Dermis microvascular lymphatic vessel endothelial cell (primary cell): ENCODE measurements around the gene COL4A2. TPM values are rescaled to one million over a fixed set of nuclear protein-coding genes. Genes with fewer than 3 reads are reported as not detected.

Experiments used
- DNase-seq, 2 donors: peaks; one replicate each; pipeline versions ENCODE4 v3.0.0 to v3.0.0-alpha.2; 2010; ENCODE audit warnings: low read depth in 2 of 2
- total RNA-seq: library from RNA; depleted of rRNA; stranded (reverse); fragments of >200 nt; gene quantifications from 2 replicates; pipeline ENCODE4 v1.2.1, GENCODE V29; 2014

COL4A2 gene
- total RNA-seq, 1 donor from 2014 or later, result 626 TPM

- DNase-seq, result peak in 1 of 2 donors; percentile 17
Measured at GRCh38 chr13:110509478-110509926, 202.4 kb downstream of the COL4A2 start.

DNA sequence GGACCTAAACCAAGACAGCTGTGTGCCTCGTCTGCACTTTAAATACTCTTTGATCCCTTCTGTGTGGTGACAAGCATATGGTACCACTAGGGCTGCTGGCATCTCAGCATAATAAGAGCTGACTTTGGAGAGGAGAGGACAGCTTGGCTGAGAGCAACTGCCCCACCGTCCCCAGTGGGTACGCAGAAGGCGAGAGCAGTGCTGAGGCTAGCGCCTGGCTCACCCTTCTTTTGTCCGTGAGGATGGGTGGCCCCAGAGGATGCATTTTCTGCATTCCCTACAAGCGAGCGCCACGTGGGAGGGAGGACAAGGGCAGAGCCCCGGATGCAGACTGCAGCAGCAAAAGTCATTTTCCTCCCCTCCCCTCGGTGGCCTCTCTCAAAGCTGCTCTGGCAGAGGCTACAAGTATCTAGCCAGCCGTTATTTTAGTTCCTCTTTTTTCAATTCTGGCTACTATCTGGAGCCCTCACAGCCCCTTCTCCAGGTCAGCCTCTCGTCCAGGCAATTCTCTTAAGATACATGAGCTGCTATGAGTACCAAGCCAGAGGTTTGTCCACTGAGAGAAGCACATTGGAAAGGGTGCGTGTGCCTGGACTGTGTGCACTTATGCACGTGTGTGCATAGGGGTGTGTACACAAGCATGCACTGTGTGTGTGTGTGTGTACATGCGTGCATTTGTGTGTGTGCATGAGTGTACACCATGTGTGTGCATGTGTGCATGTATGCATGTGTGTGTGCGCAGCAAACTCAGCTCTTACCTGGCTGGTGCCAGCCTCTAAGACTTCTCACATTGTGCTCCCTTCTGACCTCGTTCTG is 203.1 kb downstream of the COL4A2 start:
- DNase-seq, result no peak

DNA sequence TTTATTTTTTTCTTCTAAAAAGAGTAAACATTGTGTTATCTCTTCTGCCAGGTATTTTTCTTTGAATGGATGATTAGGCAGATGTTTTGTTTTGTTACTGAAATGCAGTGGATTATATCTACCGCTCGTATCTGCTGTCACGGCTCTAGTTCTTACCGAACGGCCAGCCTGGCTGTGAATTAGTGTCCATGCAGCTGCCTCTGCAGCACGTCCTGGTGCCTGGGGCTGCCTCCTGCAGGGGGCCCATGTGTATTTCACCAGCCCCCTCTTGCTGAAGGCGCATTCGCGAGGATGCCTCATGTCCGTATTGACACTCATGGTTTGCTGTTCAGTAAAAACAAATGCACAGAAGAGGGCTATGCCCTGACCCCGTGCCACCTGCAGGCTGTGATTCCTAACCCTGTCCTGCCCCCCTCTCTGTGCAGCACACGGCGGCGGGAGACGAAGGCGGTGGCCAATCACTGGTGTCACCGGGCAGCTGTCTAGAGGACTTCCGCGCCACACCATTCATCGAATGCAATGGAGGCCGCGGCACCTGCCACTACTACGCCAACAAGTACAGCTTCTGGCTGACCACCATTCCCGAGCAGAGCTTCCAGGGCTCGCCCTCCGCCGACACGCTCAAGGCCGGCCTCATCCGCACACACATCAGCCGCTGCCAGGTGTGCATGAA is 204.6 kb downstream of the COL4A2 start:
- no peak for DNase-seq

DNA sequence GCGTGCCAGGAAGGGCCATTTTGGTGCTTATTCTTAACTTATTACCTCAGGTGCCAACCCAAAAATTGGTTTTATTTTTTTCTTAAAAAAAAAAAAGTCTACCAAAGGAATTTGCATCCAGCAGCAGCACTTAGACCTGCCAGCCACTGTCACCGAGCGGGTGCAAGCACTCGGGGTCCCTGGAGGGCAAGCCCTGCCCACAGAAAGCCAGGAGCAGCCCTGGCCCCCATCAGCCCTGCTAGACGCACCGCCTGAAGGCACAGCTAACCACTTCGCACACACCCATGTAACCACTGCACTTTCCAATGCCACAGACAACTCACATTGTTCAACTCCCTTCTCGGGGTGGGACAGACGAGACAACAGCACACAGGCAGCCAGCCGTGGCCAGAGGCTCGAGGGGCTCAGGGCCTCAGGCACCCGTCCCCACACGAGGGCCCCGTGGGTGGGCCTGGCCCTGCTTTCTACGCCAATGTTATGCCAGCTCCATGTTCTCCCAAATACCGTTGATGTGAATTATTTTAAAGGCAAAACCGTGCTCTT is 205.2 kb downstream of the COL4A2 start:
- DNase-seq, result no peak

DNA sequence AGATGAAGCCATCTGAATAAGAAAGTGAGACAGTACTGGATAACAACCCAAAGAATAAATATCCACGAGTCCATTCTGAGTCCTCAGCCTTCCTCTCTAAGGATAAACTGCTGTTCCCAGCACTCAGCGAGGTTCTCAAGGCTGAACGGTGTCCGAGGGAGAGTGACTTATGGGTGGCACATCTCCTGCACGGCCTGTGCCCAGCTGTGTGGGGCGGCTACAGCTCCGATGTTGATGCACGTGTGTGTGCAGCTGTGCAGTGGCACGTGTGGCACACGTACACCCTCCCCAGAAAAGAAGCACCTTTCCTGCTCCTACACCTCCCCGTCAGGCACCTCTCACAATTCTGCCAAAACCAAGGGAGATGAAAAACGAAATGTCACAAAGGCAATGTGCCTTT is 209.4 kb downstream of the COL4A2 start:
- DNase-seq, result no peak

GRCh38 chr13:110517505-110518225 is 210.6 kb downstream of the COL4A2 start:
- DNase-seq, result no peak

DNA sequence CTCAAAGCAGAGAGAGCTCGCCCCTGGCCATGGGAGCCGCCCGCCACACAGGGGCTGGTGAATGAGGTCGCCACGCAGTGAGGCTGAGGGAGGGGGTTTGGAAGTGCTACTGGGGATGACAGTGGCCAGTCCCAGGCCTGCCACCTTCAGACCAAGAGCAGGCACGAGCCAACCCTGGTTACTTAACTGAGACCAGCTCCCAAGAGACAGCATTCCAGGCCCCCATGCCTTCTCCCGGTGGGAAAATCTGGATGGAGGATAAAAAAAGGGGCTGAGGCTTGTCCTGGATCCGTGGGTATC is 211.1 kb downstream of the COL4A2 start:
- no peak for DNase-seq

DNA sequence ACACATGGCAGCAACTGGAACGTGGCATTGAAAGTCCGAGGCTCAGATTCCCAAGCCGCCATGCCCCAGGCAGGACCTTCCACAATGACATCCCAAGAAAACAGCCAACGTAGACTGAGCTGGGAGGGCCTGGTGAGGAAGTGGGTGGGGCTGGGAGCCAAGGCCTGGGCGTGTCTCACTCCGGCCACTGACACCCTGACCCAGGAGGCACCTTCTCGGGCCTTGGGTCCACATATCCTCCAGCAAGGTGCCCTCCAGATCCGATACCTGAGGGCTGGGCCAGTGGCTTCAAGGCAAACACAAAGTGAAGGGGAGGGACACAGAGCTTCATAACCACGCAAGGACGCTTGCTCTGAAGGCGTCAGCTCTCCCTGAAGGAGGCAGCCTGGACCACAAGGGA is 211.5 kb downstream of the COL4A2 start:
- DNase-seq, result no peak

GRCh38 chr13:110519046-110519445 is 212.0 kb downstream of the COL4A2 start:
- no peak for DNase-seq

DNA sequence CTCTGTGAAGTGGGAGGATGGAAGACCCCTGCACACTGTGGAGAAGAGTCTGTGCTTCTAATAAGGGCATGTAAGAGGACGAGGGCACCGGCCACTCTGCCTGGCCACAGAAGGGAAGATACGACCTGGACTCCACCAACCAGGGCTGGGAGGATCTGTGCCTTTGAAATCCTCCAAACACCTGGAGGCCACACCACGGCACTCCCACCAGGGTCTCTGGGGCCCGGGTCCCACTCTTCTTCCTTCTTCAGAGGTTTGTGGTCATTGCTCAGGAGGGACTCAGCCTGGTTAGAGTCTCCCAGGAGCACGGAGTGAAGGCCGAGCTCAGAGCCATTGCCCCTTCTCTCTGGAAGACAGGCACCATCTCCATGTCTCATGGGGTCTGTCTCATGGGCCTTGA is 212.4 kb downstream of the COL4A2 start:
- DNase-seq, result no peak

DNA sequence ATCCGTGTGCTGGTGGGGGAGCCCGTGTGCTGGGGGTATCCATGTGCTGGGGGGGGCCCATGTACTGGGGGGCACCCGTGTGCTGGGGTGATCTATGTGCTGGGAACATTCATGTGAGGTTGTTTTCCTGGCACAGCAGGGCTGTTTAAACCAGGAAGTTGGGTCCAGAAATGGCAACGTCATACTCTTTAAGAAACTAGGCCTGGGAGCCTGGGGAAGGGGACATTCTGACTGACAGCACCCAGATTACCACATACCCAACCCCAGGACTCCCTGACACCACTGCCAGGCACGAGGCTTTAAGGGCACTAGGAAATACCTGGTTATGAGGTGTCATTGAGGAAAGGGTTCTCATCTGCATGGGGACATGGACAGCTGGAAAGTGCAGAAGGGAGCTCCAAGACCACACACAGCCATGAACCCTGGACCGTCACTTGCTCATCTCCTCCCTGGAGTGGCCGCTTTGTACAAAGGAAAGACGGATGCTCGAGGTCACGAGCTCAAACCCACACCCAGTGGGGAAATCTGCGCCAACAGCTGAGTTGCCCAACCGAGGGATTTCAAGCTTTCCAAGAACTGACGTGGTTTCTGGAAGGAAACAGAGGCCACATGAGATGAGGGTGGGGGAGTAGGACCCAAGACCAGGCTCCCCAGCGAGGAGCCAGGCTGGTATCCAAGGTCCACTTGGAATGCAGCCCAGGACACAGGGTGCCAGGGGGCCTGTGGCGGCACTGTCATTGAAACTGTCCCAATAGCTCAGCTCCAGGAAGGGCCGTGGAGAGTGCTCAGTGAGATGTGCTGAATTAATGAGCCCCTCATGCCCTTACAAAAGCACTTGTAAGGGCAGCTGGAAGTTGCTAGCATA is 213.6 kb downstream of the COL4A2 start:
- no peak for DNase-seq

DNA sequence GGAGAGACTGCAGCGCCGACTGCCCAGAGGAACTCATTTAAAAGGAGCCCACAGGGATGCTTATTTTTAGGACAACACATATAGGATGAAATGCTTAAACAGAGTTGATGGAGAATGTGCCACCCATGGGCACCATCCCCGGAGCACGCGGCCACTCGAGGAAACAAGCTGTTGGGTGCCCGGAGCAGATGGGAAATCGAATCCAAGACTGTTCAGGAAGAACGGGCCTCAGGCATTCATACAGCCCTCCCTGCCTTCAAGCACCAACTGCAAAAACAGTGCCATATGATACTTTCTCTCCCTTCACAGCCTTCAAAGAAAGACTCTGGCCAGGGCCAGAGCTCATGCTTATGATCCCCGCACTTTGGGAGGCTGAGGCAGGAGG is 214.2 kb downstream of the COL4A2 start:
- no peak for DNase-seq

DNA sequence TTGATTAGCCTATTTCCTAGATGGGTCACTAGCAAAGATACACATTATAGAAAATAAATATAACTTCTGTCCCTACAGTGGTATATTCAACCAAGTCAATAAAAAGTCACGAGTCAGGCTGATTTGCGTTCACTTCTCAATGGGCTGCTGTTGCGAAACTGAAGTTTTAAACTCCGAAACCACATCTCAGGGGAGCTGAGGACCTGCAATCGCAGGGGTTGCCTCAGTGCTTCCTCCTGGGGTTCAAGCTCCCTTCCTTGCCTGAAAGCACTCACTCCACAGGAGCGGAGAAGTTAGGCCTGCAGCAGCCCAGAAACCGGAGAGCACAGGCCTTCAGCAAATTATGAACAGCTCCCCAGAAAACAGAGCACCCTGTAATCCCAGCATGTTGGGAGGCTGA is 214.9 kb downstream of the COL4A2 start:
- no peak for DNase-seq

DNA sequence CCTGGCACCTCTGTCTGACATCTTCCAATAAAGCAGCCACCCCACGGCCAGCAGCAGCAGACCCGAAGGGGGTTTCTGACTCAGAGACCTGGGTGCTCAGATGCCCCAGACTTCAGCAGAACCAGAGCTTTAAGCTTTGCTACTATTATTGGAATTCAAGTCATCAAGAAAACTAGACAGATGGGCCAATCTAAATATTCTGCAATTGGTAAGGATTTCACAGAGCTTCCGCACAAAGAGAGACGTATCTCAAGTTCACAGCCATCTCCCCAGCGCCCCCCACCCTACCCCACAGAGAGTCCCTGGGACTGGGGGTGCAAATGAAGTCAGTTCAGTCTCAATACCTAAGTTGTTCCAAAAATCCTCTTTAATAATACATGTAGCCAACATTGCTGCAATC is 215.6 kb downstream of the COL4A2 start:
- no peak for DNase-seq

- no peak for DNase-seq
Measured at GRCh38 chr13:110523180-110523579, 216.1 kb downstream of the COL4A2 start.

DNA sequence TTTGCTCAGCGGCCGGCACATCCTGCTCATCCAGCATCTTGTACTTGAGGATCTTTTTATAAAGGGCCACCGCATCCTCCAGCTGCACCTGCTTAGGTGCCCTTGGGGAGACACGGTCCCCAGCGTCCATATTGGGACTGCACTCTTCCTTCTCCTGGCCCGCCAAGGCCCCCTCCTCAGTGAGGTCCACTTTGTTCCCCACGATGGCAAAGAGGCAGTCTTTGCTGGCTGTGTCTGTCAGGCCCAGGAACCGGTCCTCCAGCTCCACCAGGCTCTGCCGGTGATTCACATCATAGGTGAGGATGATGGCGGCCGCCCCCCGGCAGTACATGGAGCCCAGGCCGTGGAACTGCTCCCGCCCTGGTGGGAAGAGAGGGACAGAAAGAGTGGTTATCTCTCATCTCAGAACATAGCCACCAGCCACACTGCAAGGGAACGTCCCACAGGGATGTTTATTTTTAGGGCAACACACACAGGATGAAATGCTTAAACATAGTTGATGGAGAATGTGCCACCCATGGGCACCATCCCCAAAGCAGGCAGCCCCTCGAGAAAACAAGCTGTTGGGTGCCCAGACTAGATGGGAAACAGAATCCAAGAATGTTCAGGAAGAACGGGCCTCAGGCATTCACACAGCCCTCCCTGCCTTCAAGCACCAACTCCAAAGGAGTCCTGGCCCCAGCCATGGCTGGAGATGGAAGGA is 216.9 kb downstream of the COL4A2 start:
- no peak for DNase-seq

DNA sequence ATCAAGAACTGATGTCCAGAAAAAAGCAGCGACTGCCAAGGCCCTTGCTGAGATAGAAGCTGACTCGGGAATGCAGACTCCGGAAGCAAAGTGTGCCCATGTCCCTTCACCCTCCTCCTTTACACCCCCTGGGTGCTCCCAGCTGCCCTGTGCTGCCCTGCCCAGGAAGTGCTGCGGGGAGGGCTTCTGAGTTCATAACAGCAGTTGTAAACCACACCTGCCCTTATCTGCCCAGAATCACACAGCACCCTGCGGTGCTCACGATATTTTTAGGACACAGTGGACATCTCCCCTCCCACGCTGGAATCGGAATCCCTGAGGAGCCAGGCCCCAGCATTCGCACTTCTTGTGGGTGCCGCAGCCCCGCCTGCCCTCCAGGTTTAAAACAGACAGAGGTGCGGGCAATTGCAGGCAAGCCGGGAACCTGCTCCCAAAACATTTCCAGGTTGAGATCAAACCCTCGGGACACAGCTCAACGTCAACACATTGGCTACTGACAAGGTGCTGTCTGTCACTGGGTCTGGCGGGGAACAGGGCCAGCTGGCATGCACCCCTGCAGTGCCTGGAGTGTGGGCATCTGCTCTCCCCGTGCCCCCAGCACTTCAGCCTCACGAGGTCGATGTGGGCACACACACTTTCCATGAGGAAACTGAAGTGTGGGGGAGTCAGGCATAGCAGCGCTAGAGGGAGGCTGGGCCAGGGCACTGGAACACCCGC is 217.6 kb downstream of the COL4A2 start:
- DNase-seq, result no peak

DNA sequence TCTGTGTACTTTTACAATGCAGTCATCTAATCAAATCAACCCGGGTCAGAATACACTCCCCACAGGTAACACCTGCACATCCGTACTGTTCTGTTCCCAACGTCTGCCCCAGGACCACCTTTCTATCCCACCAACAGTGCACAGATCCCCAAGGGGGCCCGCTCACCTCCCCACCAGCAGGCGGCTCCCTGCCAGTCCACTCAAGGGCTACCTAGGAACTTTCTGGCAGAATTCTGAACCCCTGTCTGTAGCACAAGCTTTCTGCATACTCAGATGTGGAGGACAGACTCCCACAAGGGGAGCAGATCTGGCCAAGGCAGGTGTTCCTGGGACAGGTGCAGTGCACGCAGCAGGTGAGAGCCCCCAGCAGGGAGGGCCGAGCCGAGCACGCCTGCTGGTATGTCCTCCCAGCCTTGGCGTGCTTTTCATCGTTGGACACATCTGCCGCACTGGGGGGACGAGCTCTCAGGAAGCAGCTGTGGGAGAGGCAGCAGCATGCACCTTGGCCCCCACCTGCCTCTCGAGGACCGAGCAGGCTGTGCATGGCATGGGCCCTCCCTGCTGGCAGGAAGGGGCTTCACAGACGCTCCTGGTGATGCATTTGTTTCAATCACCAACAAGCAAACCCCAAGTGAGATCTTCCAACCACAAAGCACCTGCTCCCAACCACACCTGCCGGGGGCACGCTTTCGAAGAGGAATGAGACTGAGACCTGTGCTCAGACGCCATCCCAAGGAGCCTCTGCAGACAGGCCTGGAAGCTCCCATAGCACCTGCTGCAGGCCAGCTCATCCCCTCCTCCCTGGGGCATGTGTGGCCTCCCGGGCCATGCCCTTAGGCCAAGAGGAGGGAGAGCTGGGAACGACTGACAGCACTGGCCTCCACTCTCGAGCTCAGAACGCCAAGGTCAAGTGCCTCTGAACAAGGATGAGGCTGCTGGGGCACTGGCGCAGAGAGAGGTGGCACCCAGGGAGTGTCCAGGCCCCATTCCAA is 218.5 kb downstream of the COL4A2 start:
- no peak for DNase-seq

DNA sequence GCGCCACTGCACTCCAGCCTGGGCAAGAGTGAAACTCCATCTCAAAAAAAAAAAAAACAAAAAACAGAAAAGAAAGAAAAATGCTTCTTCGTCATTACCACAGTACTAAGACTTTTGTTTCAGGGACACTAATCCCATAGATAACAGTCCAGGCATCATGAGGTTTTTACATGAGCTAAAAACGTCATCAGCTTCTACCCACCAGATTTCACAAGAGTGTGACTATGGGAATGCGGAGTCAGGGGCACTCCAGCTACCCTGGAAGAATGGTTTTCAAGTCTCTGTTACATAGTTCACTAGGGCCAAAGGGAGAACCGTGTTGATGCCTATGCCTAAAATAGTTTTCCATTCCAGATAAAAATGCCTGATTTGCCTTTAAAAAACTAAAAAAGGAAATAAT is 221.3 kb downstream of the COL4A2 start:
- no peak for DNase-seq
